GM19397 (cell line): Measurements from ENCODE around the gene CST1.
"Not testable (repeated sequence)": the region's sequence is repeated elsewhere in the genome, so short reads cannot be mapped to it uniquely, and the experiment has no call there.

Source experiments
- ATAC-seq: cut with Tn5 transposase; IDR thresholded peaks from one replicate; pipeline ENCODE4 v1.9.1; 2021; ENCODE audit warnings: mild to moderate bottlenecking, moderate library complexity; ENCODE audit not compliant: unreplicated experiment

Gene CST1

GRCh38 chr20:23755131-23755611, 4.4 kb upstream of the CST1 start:
- not testable (repeated sequence) for ATAC-seq

DNA sequence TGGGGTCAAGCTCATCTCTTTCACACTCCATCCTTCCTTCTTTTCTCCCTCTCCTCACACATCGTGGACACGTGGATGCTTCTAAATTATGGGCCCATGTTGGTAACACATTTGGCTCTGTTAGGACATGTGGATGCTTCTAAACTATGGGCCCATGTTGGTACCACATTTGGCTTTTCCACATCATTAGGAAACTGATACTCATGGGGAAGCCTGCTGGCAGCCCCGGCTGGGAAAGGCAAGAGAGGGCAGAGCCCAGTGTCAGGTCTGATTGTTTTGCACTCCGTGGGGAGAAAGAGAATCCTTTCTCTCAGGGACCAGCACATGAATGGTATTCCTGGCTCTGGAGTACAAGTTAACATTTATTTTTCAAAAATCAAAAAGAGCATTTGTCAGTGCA, 4.0 kb upstream of the CST1 start:
- ATAC-seq, result no peak

DNA sequence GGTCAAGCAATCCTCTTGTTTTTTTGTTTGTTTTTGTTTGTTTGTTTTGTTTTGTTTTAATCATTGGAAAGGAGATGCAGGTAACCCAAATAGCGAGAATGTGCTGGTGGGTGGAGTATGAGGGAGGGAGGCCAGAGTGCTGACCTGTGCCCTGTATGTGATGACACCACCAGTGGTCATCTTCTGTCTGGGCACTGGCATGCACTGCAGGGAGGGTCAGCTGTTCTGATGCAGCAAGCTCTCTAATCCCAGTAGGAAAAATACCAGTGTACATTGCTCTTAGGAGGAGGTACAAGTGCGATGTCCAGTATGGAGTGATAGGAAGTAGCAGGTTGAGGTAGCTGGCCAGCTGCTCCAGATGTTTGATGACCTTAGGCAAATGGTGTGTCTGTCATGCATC, 2.9 kb upstream of the CST1 start:
- ATAC-seq, result no peak

GRCh38 chr20:23753194-23753548, 2.4 kb upstream of the CST1 start:
- ATAC-seq, result no peak

DNA sequence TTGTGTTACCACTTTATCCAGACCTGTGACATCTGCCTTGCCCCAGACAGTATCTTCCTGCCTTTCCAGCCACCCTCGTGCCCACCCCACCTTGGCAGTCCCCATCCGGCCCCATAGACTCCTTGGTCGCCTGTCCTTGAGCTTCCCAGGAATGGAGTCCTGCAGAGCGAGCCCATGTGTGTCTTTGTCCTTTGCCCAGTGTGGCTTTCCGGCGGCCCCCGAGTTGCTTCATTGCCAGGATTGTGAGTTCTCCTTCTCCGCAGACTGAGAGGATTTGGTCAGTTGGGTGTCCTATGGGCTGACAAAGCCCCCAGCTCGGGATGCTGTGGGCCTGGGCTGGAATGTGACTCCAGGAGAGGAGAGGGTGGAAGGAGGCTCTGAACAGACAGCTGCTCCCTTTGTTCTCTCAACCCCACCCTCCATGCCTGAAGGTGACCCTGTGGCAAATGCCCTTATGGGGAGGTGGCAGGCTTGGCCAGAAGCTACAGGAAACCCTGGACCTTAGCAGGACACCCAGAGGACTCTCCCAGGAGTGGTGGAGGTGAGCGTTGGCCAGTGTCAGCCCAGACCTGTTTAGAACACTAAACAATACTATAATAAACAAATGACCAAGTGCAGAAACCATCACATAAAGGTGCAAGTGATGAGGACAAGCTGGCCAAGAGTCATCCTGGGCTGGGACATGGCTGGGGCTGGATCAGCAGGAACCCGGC, 1.9 kb upstream of the CST1 start:
- ATAC-seq, result no peak

DNA sequence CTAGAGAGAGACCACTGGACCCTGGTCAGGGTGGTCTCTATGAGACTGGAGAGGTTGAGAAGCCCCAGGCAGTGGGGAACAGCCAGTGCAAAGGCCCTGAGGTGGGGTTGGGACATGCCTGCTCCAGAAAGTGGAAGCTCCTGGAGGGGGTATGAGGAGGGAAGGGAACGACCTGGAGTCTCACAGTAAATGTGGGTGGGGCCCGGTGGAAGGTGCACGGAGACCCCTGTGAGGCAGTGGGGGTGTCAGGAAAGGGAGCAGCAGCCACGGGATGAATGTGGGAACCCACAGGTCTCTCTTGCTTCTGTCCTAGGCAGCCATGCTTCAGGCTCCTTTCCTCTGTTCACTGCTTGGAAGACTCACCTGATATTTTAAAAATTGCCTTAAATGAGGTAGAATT, 1.3 kb upstream of the CST1 start:
- no peak for ATAC-seq

GRCh38 chr20:23749746-23750145, 989 bp downstream of the CST1 start:
- ATAC-seq, result no peak

- not testable (repeated sequence) for ATAC-seq
These were observed 1.8 kb downstream of the CST1 start for GRCh38 chr20:23748975-23749374.

DNA sequence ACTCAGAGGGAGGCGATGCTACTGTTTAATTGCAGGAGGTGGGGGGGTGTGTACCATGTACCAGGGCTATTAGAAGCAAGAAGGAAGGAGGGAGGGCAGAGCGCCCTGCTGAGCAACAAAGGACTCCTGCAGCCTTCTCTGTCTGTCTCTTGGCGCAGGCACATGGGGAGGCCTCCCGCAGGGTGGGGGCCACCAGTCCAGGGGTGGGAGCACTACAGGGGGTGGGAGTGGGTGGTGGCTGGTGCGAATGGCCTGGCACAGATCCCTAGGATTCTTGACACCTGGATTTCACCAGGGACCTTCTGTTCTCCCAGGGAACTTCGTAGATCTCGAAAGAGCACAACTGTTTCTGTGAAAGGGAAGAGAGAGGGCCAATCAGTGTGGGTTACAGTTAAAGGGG, 3.2 kb downstream of the CST1 start:
- ATAC-seq, result not testable (repeated sequence)

DNA sequence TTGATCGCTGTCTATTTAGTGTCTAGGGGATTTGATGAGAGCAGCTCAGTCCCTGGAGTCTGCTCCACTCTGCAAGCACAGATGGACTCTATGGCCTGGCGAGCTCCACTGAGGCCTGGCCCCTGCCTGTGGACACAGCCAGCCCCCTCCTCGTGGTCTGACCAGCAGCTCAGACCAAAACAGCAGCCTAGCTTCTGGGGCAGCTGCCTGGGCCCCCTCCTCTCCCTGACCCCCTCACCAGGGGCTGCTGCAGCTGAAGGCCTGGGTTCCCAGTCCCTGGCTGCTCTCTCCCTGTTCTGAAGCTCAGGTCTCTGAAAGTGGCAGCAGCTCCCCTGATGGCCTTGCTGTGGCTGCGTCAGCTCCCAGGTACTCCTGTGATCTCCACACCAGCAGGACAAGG, 3.6 kb downstream of the CST1 start:
- not testable (repeated sequence) for ATAC-seq

GRCh38 chr20:23746321-23746720, 4.4 kb downstream of the CST1 start:
- ATAC-seq, result no peak

- ATAC-seq, result no peak
These were observed 5.5 kb downstream of the CST1 start for GRCh38 chr20:23745247-23745646.

DNA sequence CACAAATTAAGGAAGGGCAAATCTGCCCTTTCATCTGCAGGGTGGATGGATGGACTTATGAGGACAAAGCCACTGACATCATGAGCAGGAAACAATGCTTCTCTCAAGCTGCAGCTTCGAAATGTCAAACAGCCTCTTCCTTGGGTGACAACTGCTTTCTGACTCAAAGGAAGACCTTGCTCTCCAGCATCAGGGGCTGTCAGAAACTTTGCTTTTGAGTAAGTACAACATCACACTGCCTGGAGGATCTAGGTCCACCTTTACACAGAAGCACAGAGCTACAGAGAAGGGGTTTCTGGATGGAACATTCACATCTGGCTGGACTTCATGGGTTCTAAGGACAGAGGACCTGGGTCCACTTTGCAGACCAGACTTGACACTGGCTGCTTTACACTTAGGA, 5.9 kb downstream of the CST1 start:
- ATAC-seq, result no peak

DNA sequence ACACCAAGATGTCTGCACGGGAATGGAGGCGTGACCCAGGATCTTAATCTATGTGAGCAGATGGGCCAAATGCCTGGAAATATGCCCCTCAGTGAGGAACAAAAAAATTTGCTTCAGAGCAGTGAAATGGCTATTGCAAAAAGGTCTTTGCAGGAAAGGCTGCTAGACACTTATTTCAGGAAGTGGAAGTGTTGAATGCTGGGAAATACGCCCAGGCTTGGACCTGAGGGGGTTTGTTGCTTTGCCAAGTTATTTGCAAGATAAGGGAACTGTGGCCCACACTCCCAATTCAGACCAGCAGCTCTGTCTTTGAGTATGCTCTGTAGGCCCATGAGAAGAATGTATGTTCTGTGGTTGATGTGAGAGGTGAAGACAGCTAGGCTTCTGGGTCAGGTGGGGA, 15.3 kb downstream of the CST1 start:
- not testable (repeated sequence) for ATAC-seq

DNA sequence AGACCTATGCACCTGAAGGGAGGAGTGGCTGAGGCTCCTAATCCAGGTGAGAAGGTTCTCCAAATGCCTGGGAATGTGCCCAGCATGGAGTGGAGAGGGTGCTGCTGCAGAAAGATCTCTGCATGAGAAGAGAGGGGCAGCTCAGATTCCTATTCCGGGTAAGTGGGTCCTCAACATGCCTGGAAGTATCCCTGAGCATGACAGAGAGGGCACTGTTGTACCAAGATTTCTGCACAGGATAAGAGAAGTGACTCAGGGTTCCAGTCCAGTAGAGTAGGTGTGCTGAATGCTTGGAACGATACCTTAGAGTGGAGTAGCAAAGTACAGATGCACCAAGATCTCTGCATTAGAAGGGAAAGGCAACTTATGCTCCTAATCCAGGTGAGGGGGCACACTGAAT, 15.8 kb downstream of the CST1 start:
- ATAC-seq, result not testable (repeated sequence)

DNA sequence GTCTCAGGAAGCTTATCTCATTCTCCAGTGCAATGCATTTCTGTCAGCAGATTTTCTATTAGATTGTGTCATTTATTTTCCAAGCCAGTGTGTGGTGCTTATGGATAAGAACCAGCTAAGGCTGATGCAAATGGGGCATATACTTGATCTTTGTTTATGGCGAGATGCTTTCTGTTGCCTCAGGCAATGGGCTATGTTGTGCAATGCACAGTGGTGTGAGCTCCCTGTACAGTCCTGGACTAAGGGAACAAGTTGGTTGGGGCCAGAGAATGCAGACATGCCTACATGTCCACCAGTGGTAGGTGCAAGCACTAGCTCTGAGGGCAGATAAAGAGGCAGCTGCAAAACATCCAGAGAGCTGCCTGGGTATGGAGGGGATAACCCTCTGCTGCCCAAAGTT, 16.3 kb downstream of the CST1 start:
- not testable (repeated sequence) for ATAC-seq

GRCh38 chr20:23727016-23727415, 23.7 kb downstream of the CST1 start:
- ATAC-seq, result no peak

- ATAC-seq, result no peak
These were observed 25.6 kb downstream of the CST1 start for GRCh38 chr20:23725102-23725501.

- not testable (repeated sequence) for ATAC-seq
These were observed 27.0 kb downstream of the CST1 start for GRCh38 chr20:23723659-23724307.

- not testable (repeated sequence) for ATAC-seq
These were observed 27.9 kb downstream of the CST1 start for GRCh38 chr20:23722851-23723250.

DNA sequence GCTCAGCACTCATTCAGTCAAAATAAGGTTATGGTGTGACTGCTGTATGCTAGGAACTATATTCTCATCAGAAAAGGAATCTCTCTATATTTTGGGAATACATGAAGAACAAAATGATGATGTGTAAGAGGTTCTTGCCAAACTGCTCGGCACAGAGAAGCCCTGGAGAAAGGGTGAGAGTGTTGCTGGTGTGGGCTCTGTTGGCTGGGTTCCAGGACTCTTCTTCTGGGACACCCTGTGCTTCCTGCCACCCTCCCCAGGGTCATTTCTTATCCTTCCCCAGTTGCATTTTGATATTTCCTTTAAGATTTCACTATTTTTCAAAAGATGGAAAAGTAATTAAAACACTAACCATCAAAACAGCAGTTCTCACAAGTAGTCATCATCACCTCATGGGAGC, 28.8 kb downstream of the CST1 start:
- no peak for ATAC-seq

GRCh38 chr20:23719351-23719750, 31.4 kb downstream of the CST1 start:
- ATAC-seq, result not testable (repeated sequence)

DNA sequence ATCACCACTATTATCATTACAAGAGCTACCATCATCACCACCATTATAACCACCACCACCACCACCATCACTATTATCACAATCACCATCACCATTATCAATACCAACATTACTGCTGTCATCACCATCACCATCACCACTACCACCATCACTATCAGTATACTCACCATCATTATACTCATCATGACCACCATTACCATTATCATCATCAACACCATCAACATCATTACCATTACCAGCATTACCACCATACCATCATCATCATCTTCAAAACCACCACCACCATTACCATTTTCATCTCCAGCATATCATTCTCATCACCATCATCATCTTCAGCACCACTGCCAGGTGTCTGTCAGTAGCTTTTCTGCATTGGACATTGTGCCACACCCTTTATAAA, 39.0 kb downstream of the CST1 start:
- ATAC-seq, result not testable (repeated sequence)
